ENCODE measurements around the gene COL2A1.

Gene COL2A1

GRCh38 chr12:47942614-47943225, 61.6 kb downstream of the COL2A1 start:
- no peak for DNase-seq

GRCh38 chr12:47941871-47942613, 62.2 kb downstream of the COL2A1 start:
- peak; percentile 50 for DNase-seq

- DNase-seq, result no peak
Measured at GRCh38 chr12:47941475-47941780, 62.8 kb downstream of the COL2A1 start.

GRCh38 chr12:47940773-47941474, 63.4 kb downstream of the COL2A1 start:
- DNase-seq, result no peak

- no peak for DNase-seq
Measured at GRCh38 chr12:47939009-47939601, 65.2 kb downstream of the COL2A1 start.

GRCh38 chr12:47938594-47938993, 65.7 kb downstream of the COL2A1 start:
- DNase-seq, result no peak

- no peak for DNase-seq
Measured at GRCh38 chr12:47938093-47938492, 66.2 kb downstream of the COL2A1 start.

- DNase-seq, result no peak
Measured at GRCh38 chr12:47935184-47935583, 69.1 kb downstream of the COL2A1 start.

GRCh38 chr12:47931187-47931586, 73.1 kb downstream of the COL2A1 start:
- DNase-seq, result no peak

GRCh38 chr12:47930634-47931033, 73.6 kb downstream of the COL2A1 start:
- no peak for DNase-seq

GRCh38 chr12:47927346-47927745, 76.9 kb downstream of the COL2A1 start:
- no peak for DNase-seq
